GM18499 (cell line): ENCODE results near the gene ZDHHC12.
A peak's percentile ranks its signal among the peaks of the same experiment; 100 is the strongest.

Experiments used
- ATAC-seq: cut with Tn5 transposase; IDR thresholded peaks from one replicate; pipeline ENCODE4 v1.9.1; 2021; ENCODE audit warnings: moderate number of reproducible peaks; ENCODE audit not compliant: insufficient read depth, unreplicated experiment

Gene ZDHHC12

GRCh38 chr9:128731691-128732090, 7.8 kb upstream of the ZDHHC12 start:
- no peak for ATAC-seq

GRCh38 chr9:128731093-128731492, 7.2 kb upstream of the ZDHHC12 start:
- no peak for ATAC-seq

- no peak for ATAC-seq
These were observed 6.0 kb upstream of the ZDHHC12 start for GRCh38 chr9:128729766-128730517.

GRCh38 chr9:128729302-128729701, 5.4 kb upstream of the ZDHHC12 start:
- ATAC-seq = no peak

DNA sequence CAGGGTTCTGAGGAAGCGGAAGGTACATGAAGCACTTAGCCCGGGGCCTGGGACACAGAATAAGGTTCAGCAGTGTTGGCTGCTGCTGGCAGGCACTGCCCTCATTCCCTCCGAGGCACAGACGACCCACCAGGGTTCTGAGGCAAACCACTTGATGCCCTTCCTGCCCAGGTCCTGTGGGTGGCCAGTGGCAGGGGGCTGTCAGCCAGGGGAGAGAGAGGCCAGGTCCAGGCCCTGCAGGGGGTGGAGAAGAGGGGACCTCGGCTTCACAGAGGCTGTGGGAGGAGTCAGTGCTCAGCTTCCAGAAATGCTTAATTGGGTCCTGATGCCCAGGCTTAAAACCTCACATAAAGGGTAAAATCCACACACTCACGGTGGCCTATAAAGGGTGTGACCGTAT, 4.4 kb upstream of the ZDHHC12 start:
- ATAC-seq = no peak

DNA sequence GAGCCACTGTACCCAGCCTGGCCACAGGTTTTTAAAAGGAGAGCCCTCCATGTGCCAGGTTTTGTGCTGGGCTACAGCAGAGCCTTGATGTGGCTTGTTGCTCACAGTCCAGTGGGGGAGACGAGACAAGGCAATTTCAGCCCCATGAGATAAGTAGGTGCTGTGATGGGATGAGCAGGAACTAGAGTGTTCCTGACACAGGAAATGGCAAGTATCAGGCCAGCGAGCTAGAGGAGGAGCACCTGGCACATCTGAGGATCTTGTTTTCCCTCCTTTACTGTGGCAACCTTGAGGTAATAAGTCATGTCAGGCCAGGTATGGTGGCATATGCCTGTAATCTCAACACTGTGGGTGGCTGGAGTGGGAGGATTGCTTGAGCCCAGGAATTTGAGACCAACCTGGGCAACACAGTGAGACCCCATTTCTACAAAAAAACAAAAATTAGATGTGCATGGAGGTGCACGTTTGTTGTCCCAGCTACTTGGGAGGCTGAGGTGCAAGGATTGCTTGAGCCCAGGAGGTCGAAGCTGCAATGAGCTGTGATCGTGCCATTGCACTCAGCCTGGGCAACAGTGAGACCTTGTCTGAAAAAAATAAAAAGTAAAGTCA, 3.8 kb upstream of the ZDHHC12 start:
- ATAC-seq = no peak

GRCh38 chr9:128724744-128725211, 851 bp upstream of the ZDHHC12 start:
- ATAC-seq = peak; percentile 7

DNA sequence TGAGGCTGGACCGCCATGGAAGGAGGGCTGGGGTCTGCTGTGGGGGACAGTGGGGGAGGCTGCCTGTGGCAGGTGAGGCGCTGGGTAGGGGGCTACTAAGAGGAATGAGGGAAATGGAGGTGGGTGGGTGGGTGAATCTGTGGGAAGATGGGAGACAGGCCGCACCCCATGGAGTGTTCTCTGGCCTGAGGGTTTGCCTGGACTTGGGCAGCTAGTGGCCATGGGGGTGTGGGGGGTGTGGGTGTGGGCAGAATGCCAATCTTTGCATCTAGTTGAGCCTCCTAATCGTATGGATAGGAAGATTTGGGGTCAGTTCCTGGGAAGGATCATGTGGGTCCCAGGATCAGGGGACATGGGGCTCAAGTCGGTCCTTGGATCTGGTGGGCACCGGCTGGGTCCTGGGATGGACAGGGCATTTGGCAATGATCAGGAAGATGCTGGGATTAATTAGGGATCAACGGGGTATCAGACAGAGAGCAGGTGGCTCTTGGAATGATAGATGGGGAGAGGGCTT, 518 bp downstream of the ZDHHC12 start:
- no peak for ATAC-seq

GRCh38 chr9:128722380-128723351, 1.3 kb downstream of the ZDHHC12 start:
- no peak for ATAC-seq

DNA sequence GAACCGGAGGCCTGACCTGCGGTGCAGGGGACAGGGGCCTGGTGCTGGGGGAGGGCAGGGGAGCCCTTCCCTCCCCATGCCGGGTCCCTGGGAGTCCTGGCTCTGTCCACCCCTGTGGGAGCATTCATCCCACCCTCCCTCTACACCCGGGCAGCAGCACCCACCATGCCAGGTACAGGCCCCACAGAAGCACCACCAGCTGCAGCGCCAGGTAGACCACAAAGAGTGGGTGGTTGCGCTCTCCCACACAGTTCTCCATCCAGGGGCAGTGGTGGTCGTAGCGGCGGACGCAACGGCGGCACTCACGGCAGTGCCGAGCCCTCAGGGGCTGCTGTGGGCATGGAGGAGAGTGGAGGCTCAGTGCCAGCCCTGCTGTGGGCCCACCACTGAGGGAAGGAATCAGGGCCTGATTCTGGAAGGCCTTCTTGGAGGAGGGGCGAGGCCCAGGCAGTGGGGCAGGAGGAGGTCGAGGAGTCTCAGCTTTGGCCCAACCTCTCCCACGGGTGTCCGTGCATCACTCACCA, 2.4 kb downstream of the ZDHHC12 start:
- no peak for ATAC-seq

DNA sequence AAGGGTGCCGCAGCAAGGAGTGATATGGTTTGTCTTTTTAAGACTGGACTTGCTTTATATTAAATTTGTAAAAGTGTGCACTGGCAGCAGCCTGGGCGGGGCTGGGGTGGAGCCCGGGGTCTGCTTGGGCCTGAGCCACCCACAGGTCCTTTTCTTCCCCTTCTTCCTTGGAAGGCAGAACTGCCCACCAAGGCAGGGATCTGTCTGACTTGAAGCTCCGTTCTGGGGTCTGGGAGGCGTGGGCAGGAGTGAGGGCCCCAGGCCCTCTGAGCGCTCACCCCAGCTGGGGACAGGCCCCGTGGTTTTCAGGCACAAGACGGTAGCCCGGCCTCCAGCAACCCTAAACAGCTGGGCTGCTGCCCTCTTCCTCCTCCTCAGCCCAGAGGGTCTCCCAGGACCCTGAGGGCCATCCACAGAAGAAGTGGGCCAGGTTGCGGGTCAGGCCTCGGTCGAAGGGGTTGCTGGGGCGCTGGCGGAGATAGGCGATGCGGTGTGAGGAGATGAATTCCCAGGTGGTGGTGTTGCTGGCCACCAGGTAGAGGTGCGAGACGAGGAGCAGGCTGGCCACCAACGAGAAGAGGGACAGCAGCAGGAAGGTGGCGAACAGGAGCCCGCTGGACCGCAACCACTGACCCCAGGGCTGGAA, 3.0 kb downstream of the ZDHHC12 start:
- no peak for ATAC-seq

- no peak for ATAC-seq
These were observed 3.9 kb downstream of the ZDHHC12 start for GRCh38 chr9:128719919-128720605.

GRCh38 chr9:128718475-128718874, 5.5 kb downstream of the ZDHHC12 start:
- no peak for ATAC-seq

- ATAC-seq = no peak
These were observed 5.9 kb downstream of the ZDHHC12 start for GRCh38 chr9:128718047-128718446.

DNA sequence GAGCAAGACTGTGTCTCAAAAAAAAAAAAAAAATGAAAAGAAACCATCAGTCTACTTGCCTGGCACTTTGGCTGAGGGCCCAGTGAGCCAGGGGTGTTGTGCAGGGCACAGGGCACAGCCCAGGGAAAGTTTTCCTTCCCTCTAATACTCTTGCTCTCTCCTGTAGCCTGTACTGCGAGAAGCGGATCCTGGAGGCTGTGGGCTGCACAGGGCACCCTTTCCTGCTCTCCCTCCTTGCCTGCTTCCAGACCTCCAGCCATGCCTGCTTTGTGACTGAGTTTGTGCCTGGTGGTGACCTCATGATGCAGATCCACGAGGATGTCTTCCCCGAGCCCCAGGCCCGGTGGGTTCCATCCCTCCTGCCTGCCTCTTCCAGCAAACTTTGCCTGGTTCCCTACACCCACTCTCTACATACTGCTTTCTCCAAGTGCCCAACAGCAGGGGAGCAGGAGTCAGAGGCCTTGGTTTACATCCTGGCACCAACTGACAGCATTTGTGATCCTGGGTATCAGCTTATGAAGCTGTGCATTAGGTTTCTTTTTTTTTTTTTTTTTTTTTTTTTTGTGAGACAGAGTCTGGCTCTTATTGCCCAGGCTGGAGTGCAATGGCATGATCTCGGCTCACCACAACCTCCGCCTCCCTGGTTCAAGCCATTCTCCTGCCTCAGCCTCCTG, 7.2 kb downstream of the ZDHHC12 start:
- ATAC-seq = no peak

DNA sequence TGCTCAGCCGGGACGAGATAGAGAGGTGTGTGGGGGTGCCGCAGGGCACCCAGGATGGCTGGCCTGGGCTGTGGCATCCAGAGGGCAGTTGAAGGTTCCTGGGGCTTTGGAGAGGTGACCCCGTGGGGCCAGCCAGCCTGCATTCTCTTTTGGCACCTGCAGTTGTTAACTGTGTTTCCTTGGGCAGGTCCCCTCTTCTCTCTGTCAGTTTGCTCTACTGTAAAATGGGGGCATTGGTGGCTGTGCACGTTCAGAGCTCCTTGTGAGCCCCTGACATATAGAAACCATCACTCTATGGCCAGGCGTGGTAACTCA, 8.5 kb downstream of the ZDHHC12 start:
- no peak for ATAC-seq

- no peak for ATAC-seq
These were observed 9.1 kb downstream of the ZDHHC12 start for GRCh38 chr9:128714586-128715435.

GRCh38 chr9:128713941-128714573, 9.9 kb downstream of the ZDHHC12 start:
- no peak for ATAC-seq
